ENCODE measurements around the gene LCN6.

DNA sequence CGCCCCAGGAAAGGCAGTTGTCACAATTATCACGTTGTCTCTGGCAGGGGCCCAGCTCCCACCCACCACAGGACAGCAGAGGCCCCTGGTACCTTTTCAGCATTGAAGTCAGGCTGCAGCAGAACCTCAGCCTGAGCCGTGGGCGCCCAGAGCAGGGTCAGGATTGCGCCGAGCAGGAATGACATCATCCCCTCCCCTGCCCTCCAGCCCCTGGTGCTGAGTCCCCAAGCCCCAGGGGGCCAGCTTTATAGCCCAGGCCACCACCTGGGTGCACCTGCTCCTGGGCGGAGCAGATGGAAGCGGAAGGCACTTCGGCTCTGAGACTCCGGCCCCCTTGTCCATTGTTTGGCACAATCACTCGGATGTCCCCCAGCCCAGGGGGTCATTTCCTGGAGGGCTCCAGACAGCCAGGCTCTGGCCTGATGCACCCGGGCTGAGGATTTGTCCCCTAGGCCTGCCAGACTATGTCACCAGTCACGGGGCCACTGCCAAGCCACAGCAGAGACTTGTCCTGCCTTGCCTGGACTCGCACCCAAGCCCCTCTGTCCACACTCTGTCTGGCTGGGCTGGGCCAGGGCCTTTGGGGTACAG lies 16.1 kb upstream of the LCN6 start, which contains the start of gene LCN15:
- TF ChIP-seq, protein P1, sequence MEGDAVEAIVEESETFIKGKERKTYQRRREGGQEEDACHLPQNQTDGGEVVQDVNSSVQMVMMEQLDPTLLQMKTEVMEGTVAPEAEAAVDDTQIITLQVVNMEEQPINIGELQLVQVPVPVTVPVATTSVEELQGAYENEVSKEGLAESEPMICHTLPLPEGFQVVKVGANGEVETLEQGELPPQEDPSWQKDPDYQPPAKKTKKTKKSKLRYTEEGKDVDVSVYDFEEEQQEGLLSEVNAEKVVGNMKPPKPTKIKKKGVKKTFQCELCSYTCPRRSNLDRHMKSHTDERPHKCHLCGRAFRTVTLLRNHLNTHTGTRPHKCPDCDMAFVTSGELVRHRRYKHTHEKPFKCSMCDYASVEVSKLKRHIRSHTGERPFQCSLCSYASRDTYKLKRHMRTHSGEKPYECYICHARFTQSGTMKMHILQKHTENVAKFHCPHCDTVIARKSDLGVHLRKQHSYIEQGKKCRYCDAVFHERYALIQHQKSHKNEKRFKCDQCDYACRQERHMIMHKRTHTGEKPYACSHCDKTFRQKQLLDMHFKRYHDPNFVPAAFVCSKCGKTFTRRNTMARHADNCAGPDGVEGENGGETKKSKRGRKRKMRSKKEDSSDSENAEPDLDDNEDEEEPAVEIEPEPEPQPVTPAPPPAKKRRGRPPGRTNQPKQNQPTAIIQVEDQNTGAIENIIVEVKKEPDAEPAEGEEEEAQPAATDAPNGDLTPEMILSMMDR (IDR thresholded peaks at IDR 0.05) = no peak
- TF ChIP-seq SP1 (CRISPR knock-in tag; conservative IDR thresholded peaks at IDR 0.05) (no peak), ZBTB21 (CRISPR knock-in tag; IDR thresholded peaks at IDR 0.05; ENCODE audit: borderline replicate concordance) (no peak), KAT7 (CRISPR knock-in tag; IDR thresholded peaks at IDR 0.05; ENCODE audit: borderline replicate concordance) (no peak), ATF1 (CRISPR knock-in tag; IDR thresholded peaks at IDR 0.05) (no peak), ELF4 (CRISPR knock-in tag; IDR thresholded peaks at IDR 0.05; ENCODE audit: low read depth) (no peak)
- TF ChIP-seq, protein P2, sequence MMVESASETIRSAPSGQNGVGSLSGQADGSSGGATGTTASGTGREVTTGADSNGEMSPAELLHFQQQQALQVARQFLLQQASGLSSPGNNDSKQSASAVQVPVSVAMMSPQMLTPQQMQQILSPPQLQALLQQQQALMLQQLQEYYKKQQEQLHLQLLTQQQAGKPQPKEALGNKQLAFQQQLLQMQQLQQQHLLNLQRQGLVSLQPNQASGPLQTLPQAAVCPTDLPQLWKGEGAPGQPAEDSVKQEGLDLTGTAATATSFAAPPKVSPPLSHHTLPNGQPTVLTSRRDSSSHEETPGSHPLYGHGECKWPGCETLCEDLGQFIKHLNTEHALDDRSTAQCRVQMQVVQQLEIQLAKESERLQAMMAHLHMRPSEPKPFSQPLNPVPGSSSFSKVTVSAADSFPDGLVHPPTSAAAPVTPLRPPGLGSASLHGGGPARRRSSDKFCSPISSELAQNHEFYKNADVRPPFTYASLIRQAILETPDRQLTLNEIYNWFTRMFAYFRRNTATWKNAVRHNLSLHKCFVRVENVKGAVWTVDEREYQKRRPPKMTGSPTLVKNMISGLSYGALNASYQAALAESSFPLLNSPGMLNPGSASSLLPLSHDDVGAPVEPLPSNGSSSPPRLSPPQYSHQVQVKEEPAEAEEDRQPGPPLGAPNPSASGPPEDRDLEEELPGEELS (CRISPR knock-in tag; IDR thresholded peaks at IDR 0.05) = no peak
- TF ChIP-seq, protein P3, sequence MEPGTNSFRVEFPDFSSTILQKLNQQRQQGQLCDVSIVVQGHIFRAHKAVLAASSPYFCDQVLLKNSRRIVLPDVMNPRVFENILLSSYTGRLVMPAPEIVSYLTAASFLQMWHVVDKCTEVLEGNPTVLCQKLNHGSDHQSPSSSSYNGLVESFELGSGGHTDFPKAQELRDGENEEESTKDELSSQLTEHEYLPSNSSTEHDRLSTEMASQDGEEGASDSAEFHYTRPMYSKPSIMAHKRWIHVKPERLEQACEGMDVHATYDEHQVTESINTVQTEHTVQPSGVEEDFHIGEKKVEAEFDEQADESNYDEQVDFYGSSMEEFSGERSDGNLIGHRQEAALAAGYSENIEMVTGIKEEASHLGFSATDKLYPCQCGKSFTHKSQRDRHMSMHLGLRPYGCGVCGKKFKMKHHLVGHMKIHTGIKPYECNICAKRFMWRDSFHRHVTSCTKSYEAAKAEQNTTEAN (CRISPR knock-in tag; IDR thresholded peaks at IDR 0.05) = no peak

Data from WTC11 (cell line).